Mesenchymal stem cell (in vitro differentiated cells and primary cell): ENCODE measurements around the gene USB1.

Experiments used
- DNase-seq: peaks from one replicate; pipeline ENCODE4 v3.0.0-alpha.2; 2013
- H2AFZ ChIP-seq: one replicate; pipeline ENCODE4 v1.6.1; 2013; ENCODE audit warnings: low read depth, mild to moderate bottlenecking, control low read depth, inconsistent platforms, low read length, moderate library complexity
- H2AK5ac ChIP-seq: 2 replicates; pipeline ENCODE4 v1.6.1; 2013; ENCODE audit warnings: low read length, moderate library complexity, mild to moderate bottlenecking, inconsistent platforms; ENCODE audit not compliant: severe bottlenecking
- H2BK120ac ChIP-seq: one replicate; pipeline ENCODE4 v1.6.1; 2013; ENCODE audit warnings: low read depth, mild to moderate bottlenecking, inconsistent platforms, low read length, moderate library complexity
- H2BK12ac ChIP-seq, 2 experiments: one replicate each; pipeline ENCODE4 v1.6.1; 2013; ENCODE audit warnings: inconsistent platforms in 2 of 2, low read length in 2 of 2, mild to moderate bottlenecking in 2 of 2, moderate library complexity in 2 of 2, control low read depth in 1 of 2
- H2BK15ac ChIP-seq: one replicate; pipeline ENCODE4 v1.6.1; 2013; ENCODE audit warnings: mild to moderate bottlenecking, low read depth, inconsistent platforms; ENCODE audit not compliant: poor library complexity, severe bottlenecking
- H2BK5ac ChIP-seq: 2 replicates; pipeline ENCODE4 v1.6.1; 2013; ENCODE audit warnings: low read depth, mild to moderate bottlenecking, low read length, control low read depth, inconsistent platforms; ENCODE audit not compliant: poor library complexity, severe bottlenecking
- H3K14ac ChIP-seq, 2 experiments: one replicate each; pipeline ENCODE4 v1.6.1; 2013; ENCODE audit warnings: inconsistent platforms in 2 of 2, low read length in 2 of 2, control low read depth in 1 of 2, mild to moderate bottlenecking in 1 of 2, moderate library complexity in 1 of 2
- H3K18ac ChIP-seq, 2 experiments: one replicate each; pipeline ENCODE4 v1.6.1; 2013; ENCODE audit warnings: inconsistent platforms in 2 of 2, low read length in 2 of 2, control low read depth in 1 of 2, low read depth in 1 of 2, mild to moderate bottlenecking in 1 of 2
- H3K23ac ChIP-seq, 2 experiments: one replicate each; pipeline ENCODE4 v1.6.1; 2013; ENCODE audit warnings: inconsistent platforms in 2 of 2, low read length in 2 of 2, mild to moderate bottlenecking in 2 of 2, moderate library complexity in 2 of 2, control low read depth in 1 of 2
- H3K27ac ChIP-seq: 2 replicates; pipeline ENCODE4 v1.5.1; 2013; ENCODE audit warnings: mild to moderate bottlenecking, moderate library complexity, low read length, control low read depth, inconsistent platforms; ENCODE audit not compliant: poor library complexity, severe bottlenecking
- H3K27me3 ChIP-seq, 2 experiments: 2 replicates each; pipeline versions ENCODE4 v1.6.1 to v1.7.0; 2013; ENCODE audit warnings: low read length in 2 of 2, mild to moderate bottlenecking in 2 of 2, moderate library complexity in 2 of 2, control low read depth in 1 of 2, inconsistent platforms in 1 of 2; ENCODE audit not compliant: control insufficient read depth in 1 of 2, insufficient read depth in 1 of 2
- H3K36me3 ChIP-seq, 2 experiments: 2 replicates each; pipeline versions ENCODE4 v1.6.1 to v1.7.0; 2013; ENCODE audit warnings: low read length in 2 of 2, control low read depth in 1 of 2, inconsistent platforms in 1 of 2, low read depth in 1 of 2, mild to moderate bottlenecking in 1 of 2; ENCODE audit not compliant: insufficient read depth in 2 of 2, control insufficient read depth in 1 of 2
- H3K4ac ChIP-seq, 2 experiments: one replicate each; pipeline ENCODE4 v1.6.1; 2013; ENCODE audit warnings: inconsistent platforms in 2 of 2, low read length in 2 of 2, mild to moderate bottlenecking in 2 of 2, moderate library complexity in 2 of 2, control low read depth in 1 of 2, low read depth in 1 of 2
- H3K4me1 ChIP-seq: 2 replicates; pipeline ENCODE4 v1.6.1; 2013; ENCODE audit warnings: low read depth, low read length, control low read depth; ENCODE audit not compliant: control insufficient read depth, insufficient read depth
- H3K4me2 ChIP-seq: 2 replicates; pipeline ENCODE4 v1.6.1; 2013; ENCODE audit warnings: low read length, mild to moderate bottlenecking, inconsistent platforms; ENCODE audit not compliant: poor library complexity, severe bottlenecking
- H3K4me3 ChIP-seq, 2 experiments: 2 replicates each; pipeline versions ENCODE4 v1.5.1 to v1.7.0; 2013; ENCODE audit warnings: low read length in 2 of 2, mild to moderate bottlenecking in 2 of 2, control low read depth in 1 of 2, low read depth in 1 of 2; ENCODE audit not compliant: insufficient read depth in 1 of 2
- H3K79me1 ChIP-seq: replicated peaks from 2 replicates; pipeline ENCODE4 v1.6.1; 2013; ENCODE audit warnings: mild to moderate bottlenecking, control low read depth, low read length, inconsistent platforms; ENCODE audit not compliant: poor library complexity, severe bottlenecking
- H3K9ac ChIP-seq: 2 replicates; pipeline ENCODE4 v1.7.0; 2013; ENCODE audit warnings: mild to moderate bottlenecking, low read length, moderate library complexity
- H3K9me3 ChIP-seq: 2 replicates; pipeline ENCODE4 v1.7.0; 2013; ENCODE audit warnings: mild to moderate bottlenecking, low read length; ENCODE audit not compliant: control insufficient read depth
- H4K8ac ChIP-seq: one replicate; pipeline ENCODE4 v1.6.1; 2013; ENCODE audit warnings: inconsistent platforms, mild to moderate bottlenecking, low read length, moderate library complexity
- H4K91ac ChIP-seq: one replicate; pipeline ENCODE4 v1.6.1; 2013; ENCODE audit warnings: mild to moderate bottlenecking, low read length, inconsistent platforms
- WGBS: methylation state at CpG from one replicate; pipeline ENCODE4 v1.1.7; 2013; ENCODE audit warnings: mixed read lengths; 5-methylcytosine and 5-hydroxymethylcytosine counted together

Gene USB1

GRCh38 chr16:58019866-58020538 is 18.8 kb downstream of the USB1 start:
- H3K4me3 ChIP-seq, result no peak overlapping the region
- H3K18ac ChIP-seq, result no peak overlapping the region
- no peak overlapping the region for H3K9ac ChIP-seq
- 83% methylated on average over 8 of the region's 8 CpGs for WGBS
- no peak overlapping the region for H3K4ac ChIP-seq
- H2AK5ac ChIP-seq, result no peak overlapping the region
- H2BK120ac ChIP-seq, result no peak overlapping the region
- H3K4me2 ChIP-seq, result no peak overlapping the region
- DNase-seq, result no peak
- H4K91ac ChIP-seq, result no peak overlapping the region
- H2BK5ac ChIP-seq, result no peak overlapping the region
- peaks cover 0 to 23% of the 10 kb centered on the region in 2 experiments for H3K27me3 ChIP-seq
- peaks cover 22 to 45% of the 10 kb centered on the region in 2 experiments for H3K36me3 ChIP-seq
- H2BK15ac ChIP-seq, result no peak overlapping the region
- no peak overlapping the region for H4K8ac ChIP-seq
- peaks cover 6% of the 10 kb centered on the region for H3K79me1 ChIP-seq
- no peaks in the 10 kb centered on the region for H3K9me3 ChIP-seq
- no peak overlapping the region for H2AFZ ChIP-seq
- no peak overlapping the region for H3K14ac ChIP-seq
- no peak overlapping the region for H3K23ac ChIP-seq
- H3K27ac ChIP-seq, result no peak overlapping the region
- H2BK12ac ChIP-seq, result no peak overlapping the region
- peaks cover 21% of the 10 kb centered on the region for H3K4me1 ChIP-seq

- Histone ChIP-seq H3K4ac (no peak overlapping the region), H3K27ac (no peak overlapping the region), H3K36me3 (peaks cover 22 to 45% of the 10 kb centered on the region in 2 experiments), H3K23ac (no peak overlapping the region), H3K4me3 (no peak overlapping the region), H4K91ac (no peak overlapping the region), H3K14ac (no peak overlapping the region), H3K79me1 (peaks cover 4% of the 10 kb centered on the region), H2BK120ac (no peak overlapping the region), H2BK12ac (no peak overlapping the region), H3K9ac (peak overlapping the region; percentile 72), H2BK15ac (no peak overlapping the region), H2AFZ (no peak overlapping the region), H3K4me1 (peaks cover 25% of the 10 kb centered on the region), H3K9me3 (no peaks in the 10 kb centered on the region), H2AK5ac (no peak overlapping the region), H3K27me3 (peaks cover 0 to 25% of the 10 kb centered on the region in 2 experiments), H2BK5ac (no peak overlapping the region), H3K18ac (no peak overlapping the region), H4K8ac (no peak overlapping the region), H3K4me2 (no peak overlapping the region)
- WGBS, result 53% methylated on average over 6 of the region's 8 CpGs
- peak; percentile 64 for DNase-seq
Observed at GRCh38 chr16:58020628-58021521, 19.7 kb downstream of the USB1 start.

GRCh38 chr16:58021661-58022551 is 20.7 kb downstream of the USB1 start:
- Histone ChIP-seq H3K14ac (peak overlapping the region in 1 of 2 experiments; percentile 13), H3K4me3 (peak overlapping the region in 1 of 2 experiments; percentile 7), H2BK15ac (no peak overlapping the region), H3K4me2 (no peak overlapping the region), H4K91ac (peak overlapping the region; percentile 90), H3K79me1 (no peaks in the 10 kb centered on the region), H3K9me3 (no peaks in the 10 kb centered on the region), H3K4me1 (peaks cover 34% of the 10 kb centered on the region), H2BK12ac (peak overlapping the region; percentile 17 to 88), H3K4ac (peak overlapping the region; percentile 38 to 64), H3K23ac (peak overlapping the region in 1 of 2 experiments; percentile 41), H2AFZ (no peak overlapping the region), H3K18ac (peak overlapping the region; percentile 35 to 81), H3K36me3 (peaks cover 22 to 38% of the 10 kb centered on the region in 2 experiments), H4K8ac (peak overlapping the region; percentile 55), H2BK120ac (no peak overlapping the region), H3K27ac (no peak overlapping the region), H3K27me3 (peaks cover 7 to 27% of the 10 kb centered on the region in 2 experiments), H2AK5ac (peak overlapping the region; percentile 10), H3K9ac (peak overlapping the region; percentile 72), H2BK5ac (no peak overlapping the region)
- 66% methylated on average over 8 of the region's 8 CpGs for WGBS
- DNase-seq, result peak; percentile 76
